Left colon (tissue), 2 donors: ENCODE results near the gene PARS2. TPM values are rescaled to one million over a fixed set of nuclear protein-coding genes. Genes with fewer than 3 reads are reported as not detected.

Experiments used
- ATAC-seq: fragments of 200-7000 bp; cut with Tn5 transposase; one replicate; pipeline ENCODE4 v1.9.1; 2020; ENCODE audit warnings: mild to moderate bottlenecking, moderate library complexity
- DNase-seq, 2 donors: peaks; one replicate each; pipeline ENCODE4 v3.0.0-alpha.2; 2020
- intact Hi-C, 2 donors: fragments of 100-400 bp; cut with DNase I in 1 of 2; cut with micrococcal nuclease in 1 of 2; formaldehyde crosslinking; loops; one replicate each; pipeline versions ENCODE4 v1.11.2 to v1.14.0; 2022; cut with DNase I, micrococcal nuclease
- total RNA-seq, 2 donors: library from RNA; stranded (reverse); fragmentation: NEBNext Ultra II Directional; extraction: Animal tissue kit (Norgen Biotek cat#: 25700); gene quantifications; one replicate each; pipeline ENCODE4 v1.2.1, GENCODE V29; 2021
- donor health status: DM: no; HTN: no; CAD: no.
- donor health status: DM: yes; HTN: yes; CAD: no.

PARS2 gene
- total RNA-seq, 2 donors from 2014 or later, result 9.3 to 11.3 TPM

DNA sequence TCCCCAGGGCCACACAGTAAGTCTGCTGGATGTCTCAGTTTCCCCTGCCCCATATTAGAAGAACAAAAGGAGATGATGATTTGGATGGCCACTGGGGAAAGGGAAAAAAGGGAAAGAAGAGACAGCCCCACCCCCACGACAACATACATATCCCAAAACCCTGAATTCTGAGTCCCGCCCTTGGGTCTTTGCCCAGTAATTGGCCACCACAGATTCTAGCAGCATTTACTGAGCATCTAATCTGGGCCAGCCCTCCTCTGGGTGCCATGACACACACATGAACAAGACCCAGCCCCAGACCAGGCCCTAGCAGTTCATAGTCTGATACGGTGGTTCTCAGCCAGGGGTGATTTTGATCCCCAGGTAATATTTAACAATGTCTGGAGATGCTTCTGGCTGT is 53.9 kb downstream of the PARS2 start:
- no peak for DNase-seq
- intact Hi-C loops, result no loop called here
- no peak for ATAC-seq

DNA sequence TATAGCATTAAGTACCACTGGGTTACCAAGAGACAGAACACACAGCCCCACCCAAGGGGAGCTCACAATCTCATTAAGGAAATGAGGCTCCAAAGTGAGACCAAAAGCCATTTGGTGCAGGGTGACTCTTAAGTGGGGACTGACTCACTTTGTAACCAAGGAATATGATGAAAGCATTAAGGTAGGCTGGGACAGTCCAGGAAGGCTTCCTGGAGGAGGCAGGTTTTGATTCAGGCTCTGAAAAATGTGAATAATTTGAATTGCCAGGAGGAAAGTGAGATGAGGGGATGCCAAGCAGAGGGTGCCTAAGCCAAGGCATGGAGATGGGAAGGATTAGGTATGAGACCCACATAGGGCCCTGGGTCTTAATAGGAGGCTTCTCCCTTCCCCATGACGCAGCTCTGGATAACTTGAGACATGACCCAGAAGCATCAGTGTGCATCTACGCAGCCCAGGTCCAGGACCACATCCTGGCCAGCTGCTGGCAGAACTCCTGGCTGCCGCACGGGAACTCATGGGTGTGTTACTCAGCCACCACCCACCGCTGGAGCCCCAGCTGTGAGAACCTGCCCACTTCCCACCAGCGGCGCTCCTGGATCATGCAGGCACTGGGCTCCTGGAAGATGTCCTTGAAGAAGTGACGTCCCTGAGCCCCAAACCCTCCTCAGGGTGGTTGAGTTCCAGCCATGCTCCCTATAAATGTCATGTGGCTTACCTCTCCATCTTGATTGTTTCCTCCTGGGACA is 54.6 kb downstream of the PARS2 start:
- no peak for ATAC-seq
- intact Hi-C loops, result no loop called here
- no peak for DNase-seq

- intact Hi-C loops, result no loop called here
- no peak for ATAC-seq
- DNase-seq, result no peak
These were observed 55.9 kb downstream of the PARS2 start for GRCh38 chr1:54708385-54708784.

Other genes with a start within 250 kb of the PARS2 start
- 10 to 100 TPM; 59.7 to 77.0 TPM for gene ACOT11, start 216.3 kb downstream of the PARS2 start, total RNA-seq
- gene FAM151A, start 141.0 kb downstream of the PARS2 start, total RNA-seq, result 1 to 10 TPM; 4.5 to 7.8 TPM
- gene MROH7, start 122.7 kb downstream of the PARS2 start, total RNA-seq, result 10 to 100 TPM; 11.8 to 14.2 TPM
- 10 to 100 TPM; 12.2 to 12.6 TPM for gene TTC4, start 48.7 kb downstream of the PARS2 start, total RNA-seq
- gene TTC22, start 36.8 kb upstream of the PARS2 start, total RNA-seq, result 10 to 100 TPM; 88.7 to 94.5 TPM
- gene DHCR24, start 122.7 kb upstream of the PARS2 start, total RNA-seq, result 100 to 1,000 TPM; 217 to 298 TPM
- 10 to 100 TPM; 12.2 to 19.8 TPM for gene TMEM61, start 216.1 kb upstream of the PARS2 start, total RNA-seq
- not detected for gene BSND, start 234.4 kb upstream of the PARS2 start, total RNA-seq